HT-29 (cell line): ENCODE measurements around the gene CAPZA1. TPM values are rescaled to one million over a fixed set of nuclear protein-coding genes. Genes with fewer than 3 reads are reported as not detected.

Experiments used
- DNase-seq: peaks from one replicate; pipeline ENCODE4 v3.0.0-alpha.2; 2015; ENCODE audit warnings: low spot score
- total RNA-seq: library from RNA; depleted of rRNA; stranded (reverse); fragments of >200 nt; shearing (Covaris generic); gene quantifications from 2 replicates; pipeline ENCODE4 v1.2.3, GENCODE V29; 2014

Gene CAPZA1
- total RNA-seq, 1 experiment from 2014 or later: 133 TPM

GRCh38 chr1:112676543-112676942, 56.9 kb downstream of the CAPZA1 start:
- DNase-seq: no peak

- no peak for DNase-seq
These were observed 57.9 kb downstream of the CAPZA1 start for GRCh38 chr1:112677501-112677900.

- no peak for DNase-seq
These were observed 59.0 kb downstream of the CAPZA1 start for GRCh38 chr1:112678605-112679004.

GRCh38 chr1:112685913-112686312, 66.3 kb downstream of the CAPZA1 start:
- no peak for DNase-seq

- DNase-seq: no peak
These were observed 66.8 kb downstream of the CAPZA1 start for GRCh38 chr1:112686417-112686816.

GRCh38 chr1:112686835-112687234, 67.2 kb downstream of the CAPZA1 start:
- DNase-seq: no peak

GRCh38 chr1:112687361-112687760, 67.7 kb downstream of the CAPZA1 start:
- DNase-seq: no peak

GRCh38 chr1:112687785-112688496, 68.3 kb downstream of the CAPZA1 start:
- DNase-seq: no peak

GRCh38 chr1:112688781-112689193, 69.2 kb downstream of the CAPZA1 start:
- DNase-seq: no peak

GRCh38 chr1:112689196-112689841, 69.7 kb downstream of the CAPZA1 start:
- no peak for DNase-seq

- no peak for DNase-seq
These were observed 70.2 kb downstream of the CAPZA1 start for GRCh38 chr1:112689842-112690237.

GRCh38 chr1:112692681-112693080, 73.0 kb downstream of the CAPZA1 start:
- DNase-seq: no peak

- no peak for DNase-seq
These were observed 74.2 kb downstream of the CAPZA1 start for GRCh38 chr1:112693821-112694220.

GRCh38 chr1:112694363-112694929, 74.8 kb downstream of the CAPZA1 start:
- DNase-seq: no peak

- no peak for DNase-seq
These were observed 75.6 kb downstream of the CAPZA1 start for GRCh38 chr1:112695276-112695675.

GRCh38 chr1:112696578-112697314, 77.1 kb downstream of the CAPZA1 start:
- no peak for DNase-seq

GRCh38 chr1:112697781-112698201, 78.2 kb downstream of the CAPZA1 start:
- no peak for DNase-seq

GRCh38 chr1:112698366-112699310, 79.0 kb downstream of the CAPZA1 start:
- DNase-seq: peak; percentile 88

GRCh38 chr1:112699425-112700144, 80.0 kb downstream of the CAPZA1 start:
- DNase-seq: no peak
